ENCODE data around the gene KLHDC2.
A peak's percentile ranks its signal among the peaks of the same experiment; 100 is the strongest.
"Not testable (repeated sequence)": the region's sequence is repeated elsewhere in the genome, so short reads cannot be mapped to it uniquely, and the experiment has no call there.

KLHDC2 gene

DNA sequence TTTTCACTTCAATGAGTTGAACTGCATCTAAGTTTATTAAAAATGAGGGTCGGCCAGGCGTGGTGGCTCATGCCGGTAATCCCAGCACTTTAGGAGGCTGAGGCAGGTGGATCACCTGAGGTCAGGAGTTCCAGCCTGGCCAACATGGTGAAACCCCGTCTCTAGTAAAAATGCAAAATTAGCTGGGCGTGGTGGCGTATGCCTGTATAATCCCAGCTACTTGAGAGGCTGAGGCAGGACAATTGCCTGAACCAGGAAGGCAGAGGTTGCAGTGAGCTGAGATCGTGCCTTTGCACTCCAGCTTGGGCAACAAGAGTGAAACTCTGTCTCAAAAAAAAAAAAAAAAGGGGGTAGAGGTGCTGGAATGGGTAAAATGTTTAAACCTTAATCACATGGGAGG, 13.1 kb downstream of the KLHDC2 start:
- not testable (repeated sequence) for FAIRE-seq

DNA sequence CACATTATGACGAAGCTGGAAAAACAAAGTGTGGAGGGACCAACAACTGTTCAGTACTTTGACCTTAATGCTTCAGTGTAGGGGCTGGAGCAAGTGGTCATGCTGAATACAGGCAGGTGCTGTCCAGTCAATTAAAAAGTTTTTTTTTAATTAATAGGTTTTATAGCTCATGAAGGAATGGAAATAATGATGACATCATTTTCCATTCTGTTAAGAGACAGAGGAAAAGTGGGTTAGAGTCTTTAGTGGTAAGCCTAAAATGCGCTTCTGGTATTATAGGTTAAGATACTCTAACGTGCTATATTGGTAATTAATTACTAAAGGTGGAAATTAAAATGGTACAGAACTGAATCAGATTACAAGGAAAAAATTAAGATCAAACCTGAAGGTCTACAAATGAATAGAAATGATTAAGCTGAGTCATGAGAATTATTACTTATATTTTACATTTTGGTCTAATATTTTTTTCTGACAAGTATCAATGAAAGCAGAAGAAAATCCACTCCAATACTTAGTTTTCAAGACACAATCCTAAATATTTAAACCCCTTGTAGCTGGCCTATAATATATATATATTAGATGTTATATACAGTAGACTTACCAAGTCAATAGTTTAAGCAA, 15.6 kb downstream of the KLHDC2 start:
- FAIRE-seq: peak; percentile 62

DNA sequence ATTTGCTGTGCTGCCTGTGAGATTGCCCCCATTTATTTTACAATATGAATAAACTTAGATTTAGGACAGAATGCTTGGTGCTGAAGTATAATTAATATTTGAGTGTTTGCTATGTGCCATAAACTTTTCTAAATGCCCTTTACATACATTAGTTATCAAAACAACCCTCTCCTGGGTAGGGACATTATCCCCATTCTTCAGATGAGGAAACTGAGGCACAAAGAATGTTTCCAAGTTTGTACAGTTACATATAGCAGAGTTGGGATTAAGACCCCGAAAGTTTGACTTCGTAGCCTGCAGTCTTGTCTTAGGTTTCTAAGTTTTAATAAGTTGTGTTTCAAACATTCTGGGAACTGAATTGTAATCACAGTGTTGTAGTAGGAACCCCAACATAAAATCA, 18.4 kb downstream of the KLHDC2 start:
- no peak for FAIRE-seq

DNA sequence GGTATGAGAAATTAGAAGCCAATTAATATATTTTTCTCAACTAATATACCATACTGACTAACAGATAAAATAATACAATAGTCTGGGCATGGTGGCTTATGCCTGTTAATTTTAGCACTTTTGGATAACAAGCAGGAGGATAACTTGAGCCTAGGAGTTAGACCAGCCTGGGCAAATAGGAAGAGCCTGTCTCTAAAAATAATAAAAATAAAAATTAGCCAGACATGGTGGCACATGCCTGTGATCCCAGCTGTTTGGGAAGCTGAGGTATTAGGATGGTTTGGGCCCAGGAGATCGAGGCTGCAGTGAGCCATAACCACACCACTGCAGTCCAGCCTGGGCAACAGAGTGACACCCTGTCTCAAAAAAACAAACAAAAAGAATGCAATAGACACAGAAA, 24.7 kb downstream of the KLHDC2 start:
- no peak for FAIRE-seq

DNA sequence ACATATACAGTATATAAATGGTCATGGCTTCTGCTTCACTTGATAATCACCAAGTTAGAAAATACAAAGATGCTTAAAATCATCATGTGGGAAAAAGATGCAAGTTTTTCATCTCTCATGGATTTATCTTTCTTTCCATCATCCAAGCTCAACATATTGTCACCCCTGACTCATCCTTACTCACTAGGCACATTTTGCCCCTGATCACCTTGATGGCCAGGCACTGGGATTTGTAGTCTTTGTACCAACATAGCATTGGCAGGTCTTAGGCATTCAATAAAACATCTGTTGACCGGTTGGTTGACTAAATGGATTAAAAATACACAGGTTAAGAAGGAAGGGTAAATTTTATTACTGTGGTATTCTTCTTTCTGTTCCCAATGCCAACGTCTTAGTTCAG, 28.1 kb downstream of the KLHDC2 start:
- no peak for FAIRE-seq

DNA sequence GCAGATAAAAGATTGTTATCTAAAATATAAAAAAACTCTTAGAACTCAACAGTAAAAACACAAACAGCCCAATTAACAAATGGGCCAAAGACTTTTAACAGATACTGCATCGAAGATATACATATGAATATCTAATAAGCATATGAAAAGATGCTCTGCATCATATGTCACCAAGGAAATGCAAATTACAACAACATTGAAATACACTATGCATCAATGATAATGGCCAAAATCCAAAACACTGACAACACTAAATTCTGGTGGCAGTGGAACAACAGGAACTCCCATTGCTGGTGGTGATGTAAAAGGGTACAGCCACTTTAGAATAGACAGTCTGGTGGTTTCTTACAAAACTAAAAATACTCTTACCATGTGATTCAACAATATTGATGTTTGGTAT, 40.8 kb downstream of the KLHDC2 start:
- no peak for FAIRE-seq

DNA sequence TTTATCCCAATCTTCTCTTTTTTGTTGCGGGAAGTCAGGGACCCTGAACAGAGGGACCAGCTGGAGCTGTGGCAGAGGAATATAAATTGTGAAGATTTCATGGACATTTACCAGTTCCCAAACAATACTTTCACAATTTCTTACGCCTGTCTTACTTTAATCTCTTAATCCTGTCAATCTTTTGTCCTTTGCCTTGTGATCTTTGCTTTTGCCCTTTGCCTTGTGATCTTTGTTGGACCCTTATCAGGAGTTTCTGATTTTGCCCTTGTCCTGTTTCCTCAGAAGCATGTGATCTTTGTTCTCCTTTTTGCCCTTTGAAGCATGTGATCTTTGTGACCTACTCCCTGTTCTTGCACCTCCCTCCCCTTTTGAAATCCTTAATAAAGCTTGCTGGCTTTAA, 48.2 kb downstream of the KLHDC2 start:
- not testable (repeated sequence) for FAIRE-seq

DNA sequence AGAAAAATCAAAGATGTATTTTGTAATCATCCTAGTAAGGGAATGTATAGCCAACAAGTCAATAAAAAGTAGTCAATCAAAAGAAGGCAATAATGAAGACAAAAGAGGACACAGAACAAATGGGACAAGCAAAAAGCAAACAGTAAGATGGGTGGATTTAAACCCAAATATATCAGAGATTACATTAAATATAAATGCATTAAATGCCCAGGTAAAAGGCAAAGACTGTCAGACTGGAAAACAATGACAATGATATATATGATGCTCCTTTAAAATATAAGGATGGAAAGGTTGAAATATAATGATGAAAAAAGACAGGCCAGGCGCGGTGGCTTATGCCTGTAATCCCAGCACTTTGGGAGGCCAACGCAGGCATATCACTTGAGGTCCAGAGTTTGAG, 48.9 kb downstream of the KLHDC2 start:
- peak; percentile 5 for FAIRE-seq

DNA sequence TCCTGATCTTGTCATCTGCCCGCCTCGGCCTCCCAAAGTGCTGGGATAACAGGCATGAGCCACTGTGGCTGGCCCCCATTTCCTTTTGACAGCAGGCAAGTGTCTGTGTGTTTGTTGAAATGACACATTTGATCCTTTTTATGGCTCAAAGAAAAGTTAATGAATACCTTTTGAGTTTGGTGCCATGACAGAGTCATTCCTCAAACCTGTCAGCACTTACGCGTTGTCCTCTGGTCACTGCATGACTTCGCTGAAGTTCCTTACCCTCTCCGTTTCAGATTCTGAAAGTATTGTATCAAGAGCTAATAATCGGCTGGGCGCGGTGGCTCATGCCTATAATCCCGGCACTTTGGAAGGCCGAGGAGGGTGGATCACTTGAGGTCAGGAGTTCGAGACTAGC, 52.2 kb downstream of the KLHDC2 start:
- no peak for FAIRE-seq

DNA sequence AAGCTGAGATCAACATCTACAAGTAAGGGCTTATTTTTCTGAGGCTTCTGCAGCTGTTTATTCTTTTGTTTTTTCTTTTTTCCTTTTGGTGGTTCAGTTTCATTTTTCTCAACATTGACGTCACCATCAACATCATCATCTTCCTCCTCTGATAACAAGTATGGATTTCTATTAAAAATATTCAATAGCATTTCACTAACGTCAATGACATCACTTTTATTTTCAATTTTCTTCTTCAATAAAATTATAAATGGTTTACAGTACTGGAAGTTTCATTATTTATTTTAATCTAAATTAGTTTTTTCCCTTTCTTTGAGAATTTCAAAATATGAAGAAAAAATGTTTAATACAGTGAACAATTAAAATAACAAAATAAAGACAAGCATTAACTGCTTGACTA, 60.7 kb downstream of the KLHDC2 start:
- FAIRE-seq: peak; percentile 73

Data from islet of Langerhans (tissue), 1 donor.